NCI-H446 (cell line): ENCODE results near the gene WDR1.
A peak's percentile ranks its signal among the peaks of the same experiment; 100 is the strongest.

Source experiments
- DNase-seq, 2 experiments: peaks; one replicate each; lab custom pipeline; 2025; lab: John Stamatoyannopoulos, UW

The WDR1 gene

DNA sequence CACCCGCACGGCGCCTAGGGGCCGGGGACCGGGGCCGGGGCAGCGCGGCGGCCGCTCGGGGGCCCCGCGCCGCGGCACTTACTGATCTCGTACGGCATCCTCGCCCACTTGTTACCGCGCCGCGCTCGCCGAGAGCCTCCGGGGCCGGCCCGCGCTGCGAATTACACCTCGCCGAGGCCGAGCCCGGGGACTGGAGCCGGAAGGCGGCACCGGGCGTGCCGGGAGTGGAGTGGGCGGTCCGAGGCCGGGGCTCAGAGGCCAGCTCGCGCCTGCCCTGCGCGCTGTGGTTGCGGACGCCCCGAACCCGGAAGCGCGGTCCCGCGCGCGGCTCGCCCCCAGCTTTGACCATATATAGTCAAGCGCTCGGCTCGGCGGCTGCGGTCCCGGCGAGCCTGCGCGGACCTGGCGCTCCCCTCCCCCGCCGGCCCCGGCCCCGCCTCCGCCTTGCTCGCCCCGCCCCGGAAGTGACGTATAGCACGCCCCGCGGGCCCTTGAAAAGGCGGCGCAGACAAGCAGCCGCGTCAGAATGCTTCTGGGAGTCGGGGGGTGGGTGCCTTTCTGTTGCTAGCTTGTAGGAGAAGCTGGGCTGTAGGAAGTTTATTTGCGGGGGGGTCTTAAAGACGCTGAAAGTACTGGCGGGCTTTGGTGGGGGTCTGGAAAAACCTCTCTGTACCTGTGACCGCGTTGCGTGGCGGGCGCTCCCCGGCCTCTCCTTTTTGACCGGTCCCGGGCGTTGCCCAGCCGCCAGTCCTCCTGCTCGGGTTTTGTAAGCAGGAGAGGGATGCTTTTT is at the start of gene WDR1:
WDR1 (minus strand) TSS at position 231 of the 790 bp plus-strand sequence; CDS start at position 98, 133 bp downstream.
- DNase-seq, result peak; percentile 55 to 88

DNA sequence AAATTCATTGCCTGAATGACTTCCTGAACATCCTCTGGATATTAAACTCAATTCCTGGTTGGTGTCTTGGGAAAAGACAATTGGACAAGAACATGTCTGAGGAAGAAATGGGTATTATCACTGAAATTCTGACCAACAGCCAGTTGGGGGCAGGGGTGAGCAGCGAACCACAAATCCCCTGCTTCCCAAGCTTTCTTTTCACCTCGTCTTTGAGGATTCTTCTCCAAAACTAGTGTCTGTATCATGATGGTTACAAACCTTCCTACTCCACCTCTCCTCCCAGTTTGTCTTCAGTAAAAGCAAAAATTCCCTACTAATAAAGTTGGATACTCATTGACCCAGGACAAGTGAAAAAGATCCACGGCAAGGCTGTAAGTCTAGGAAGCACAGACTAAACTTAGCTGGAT is 48.3 kb upstream of the WDR1 start:
- DNase-seq, result peak in 1 of 2 experiments; percentile 13

GRCh38 chr4:10163296-10163695 is 46.7 kb upstream of the WDR1 start:
- no peak for DNase-seq

DNA sequence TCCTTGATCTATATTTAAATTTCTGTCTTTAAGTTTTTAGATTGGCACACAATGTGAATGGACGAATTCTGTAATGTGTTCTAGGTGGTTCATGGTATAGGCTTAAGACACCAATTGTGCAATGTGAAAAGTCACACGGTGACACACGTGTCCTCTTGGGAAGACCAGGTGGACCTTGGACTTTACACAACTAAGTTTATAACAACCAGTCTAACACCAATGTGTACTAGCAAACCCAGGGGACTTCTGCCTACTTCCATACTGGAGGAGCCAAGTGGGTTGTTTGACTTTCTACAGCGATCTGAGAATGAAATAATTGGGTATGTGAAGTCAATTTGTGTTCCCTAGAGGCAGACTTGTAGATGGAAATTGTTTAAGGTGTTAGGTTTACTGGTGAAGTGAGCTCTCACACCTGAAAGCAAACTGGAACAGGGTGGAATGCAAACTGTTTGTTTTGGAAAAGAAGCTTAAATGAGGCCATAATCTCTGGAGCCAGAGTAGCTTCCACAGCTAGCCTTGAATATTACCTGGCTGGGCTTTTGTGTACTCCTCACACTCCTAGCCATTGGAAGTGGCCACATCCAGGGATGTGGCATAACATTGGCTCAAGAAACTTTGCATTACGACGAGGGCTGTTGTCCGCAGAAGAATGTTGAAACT is 45.9 kb upstream of the WDR1 start:
- DNase-seq, result no peak

- DNase-seq, result no peak
Measured at GRCh38 chr4:10161840-10162239, 45.2 kb upstream of the WDR1 start.

- no peak for DNase-seq
Measured at GRCh38 chr4:10161146-10161545, 44.5 kb upstream of the WDR1 start.

- DNase-seq, result no peak
Measured at GRCh38 chr4:10160281-10160856, 43.8 kb upstream of the WDR1 start.

DNA sequence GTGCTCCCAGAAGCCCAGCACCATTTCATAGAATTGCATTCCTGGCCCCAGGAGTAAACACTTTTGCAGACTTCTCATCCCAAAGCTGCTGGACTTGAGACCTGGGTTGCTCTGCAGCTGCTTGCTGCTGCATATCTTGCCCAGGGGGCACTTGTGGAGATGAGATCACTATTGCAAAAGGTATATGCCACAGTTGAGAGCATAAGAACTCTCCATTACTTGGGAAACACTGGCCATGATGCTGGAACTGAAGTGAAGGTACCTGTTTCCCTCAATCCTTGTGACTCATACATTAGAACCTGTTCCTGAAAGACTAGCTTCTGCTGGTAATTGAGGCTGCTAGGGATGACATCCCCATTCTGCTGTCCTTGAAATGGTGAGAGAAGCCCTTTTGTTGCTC is 43.1 kb upstream of the WDR1 start:
- no peak for DNase-seq

DNA sequence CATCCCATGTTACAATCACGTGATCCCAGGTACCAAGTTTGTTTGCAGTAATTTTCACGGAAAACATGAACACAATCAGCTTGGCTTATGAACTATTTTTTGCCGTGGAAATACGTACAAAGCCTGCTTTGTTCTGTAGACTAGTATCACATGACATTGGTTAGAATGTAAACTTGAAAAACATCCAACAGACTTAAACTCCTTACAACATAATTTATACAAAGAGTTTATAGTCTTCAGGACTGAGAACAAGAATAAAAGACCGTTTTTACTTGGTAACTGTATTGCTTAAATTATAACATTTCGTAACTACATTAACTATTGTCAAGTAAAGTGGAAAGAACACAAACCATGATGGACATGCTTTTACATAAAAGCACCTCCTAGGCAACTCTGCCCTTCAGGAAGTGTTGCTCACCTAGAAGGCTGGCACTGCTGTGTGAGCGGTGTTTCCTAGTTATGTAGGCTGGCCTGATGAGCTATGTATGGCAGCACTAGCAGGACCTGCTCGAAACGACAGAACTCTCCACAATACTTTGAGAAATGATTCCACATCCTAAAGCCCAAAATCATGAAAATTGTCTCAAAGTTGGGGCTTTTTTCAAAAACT is 41.8 kb upstream of the WDR1 start:
- no peak for DNase-seq

DNA sequence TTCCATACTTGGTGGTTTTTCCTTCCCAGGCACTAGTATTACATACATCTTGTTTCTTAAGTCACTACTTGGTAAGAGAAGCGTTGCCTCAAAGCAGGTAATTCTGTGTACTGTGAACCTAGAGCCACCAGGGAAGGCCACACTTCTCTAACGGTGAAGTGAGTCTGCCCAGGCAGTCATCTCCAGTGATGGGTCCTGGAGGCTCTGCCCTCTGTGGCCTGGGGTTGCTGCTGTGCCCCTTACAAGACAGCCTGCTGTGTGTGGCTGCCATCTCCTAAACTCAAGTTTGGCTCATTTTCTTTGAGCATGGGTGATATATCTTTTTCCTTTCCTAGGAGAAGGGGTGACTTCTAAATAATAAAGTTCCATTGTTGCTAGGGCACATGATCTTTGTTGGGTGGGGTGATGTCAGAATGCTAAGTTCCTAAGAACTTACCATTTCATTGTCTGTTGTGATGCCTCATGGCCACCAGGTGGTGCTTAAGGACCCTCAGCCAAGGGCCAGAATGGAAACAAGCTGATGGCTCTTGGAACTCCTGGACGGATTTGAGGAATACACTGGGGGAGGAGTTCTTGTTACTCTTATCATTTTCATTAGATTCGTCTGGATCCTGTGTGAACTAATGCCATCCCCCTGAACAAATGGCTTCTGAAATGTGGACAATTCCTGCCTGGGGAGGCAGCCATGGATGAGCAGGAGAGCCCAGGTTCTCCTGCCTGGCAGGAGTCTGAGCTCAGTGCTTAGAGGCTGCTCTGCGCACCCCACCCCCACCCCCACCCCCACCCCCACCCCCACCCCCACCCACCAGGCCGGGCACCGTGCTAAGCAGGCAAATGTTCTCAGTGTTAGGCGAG is 41.1 kb upstream of the WDR1 start:
- DNase-seq, result peak in 1 of 2 experiments; percentile 57

DNA sequence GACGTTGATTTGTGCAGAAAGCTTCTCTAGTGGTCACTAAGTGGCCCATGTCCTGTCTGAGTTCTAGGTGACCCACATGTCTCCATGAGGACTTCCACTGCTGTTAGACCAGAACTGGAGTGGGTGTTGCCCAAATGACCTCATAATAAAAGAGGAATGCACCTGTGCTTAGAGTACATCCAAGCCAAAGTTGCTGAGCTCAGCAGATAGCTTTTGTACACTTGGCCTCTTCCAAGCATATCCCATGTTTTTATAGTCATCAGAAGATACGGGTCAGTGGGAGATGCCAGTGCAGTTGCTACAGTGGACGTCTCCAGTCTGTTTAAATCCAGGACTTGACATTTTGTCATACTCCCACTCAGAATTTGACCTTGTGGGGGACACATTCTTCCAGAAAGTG is 37.6 kb upstream of the WDR1 start:
- no peak for DNase-seq

DNA sequence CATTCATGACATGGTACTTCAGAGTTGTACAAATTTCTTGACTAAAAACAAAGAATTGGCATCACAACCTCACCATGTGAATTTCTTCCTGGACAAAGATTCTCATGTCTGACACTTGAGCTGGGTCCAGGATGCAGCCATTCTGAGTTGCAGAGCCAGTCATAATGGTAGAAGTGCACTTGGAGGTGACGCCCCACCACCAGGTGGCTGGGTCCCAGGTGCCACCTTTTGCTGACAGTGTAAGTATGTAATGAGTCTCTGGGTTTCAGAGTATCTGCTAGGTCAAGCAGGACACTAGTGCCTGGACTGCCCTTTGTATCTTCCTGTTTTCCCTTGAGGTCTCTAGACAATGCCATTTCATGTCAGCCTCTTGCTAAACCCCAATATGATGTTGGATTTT is 36.6 kb upstream of the WDR1 start:
- no peak for DNase-seq

DNA sequence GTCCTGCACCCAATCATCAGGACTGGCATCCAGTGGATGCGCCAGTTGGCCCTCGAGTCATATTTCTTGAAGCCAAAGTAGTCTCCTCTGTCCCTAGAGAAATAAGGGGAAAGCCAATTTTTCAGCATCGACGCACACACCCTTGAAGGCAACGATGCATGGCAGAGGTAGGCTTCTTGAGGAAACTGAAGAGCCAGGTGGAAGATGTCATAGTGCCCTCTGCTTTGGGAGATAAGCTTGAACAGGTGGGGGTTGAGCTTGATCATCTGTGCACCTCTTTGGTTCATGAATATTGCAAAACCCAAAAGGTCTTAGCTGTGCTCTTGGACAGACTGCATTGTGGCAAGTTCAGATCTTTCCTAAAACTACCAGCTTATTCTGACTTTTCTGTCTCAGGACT is 34.6 kb upstream of the WDR1 start:
- DNase-seq, result no peak

- no peak for DNase-seq
Measured at GRCh38 chr4:10144966-10145365, 28.4 kb upstream of the WDR1 start.

DNA sequence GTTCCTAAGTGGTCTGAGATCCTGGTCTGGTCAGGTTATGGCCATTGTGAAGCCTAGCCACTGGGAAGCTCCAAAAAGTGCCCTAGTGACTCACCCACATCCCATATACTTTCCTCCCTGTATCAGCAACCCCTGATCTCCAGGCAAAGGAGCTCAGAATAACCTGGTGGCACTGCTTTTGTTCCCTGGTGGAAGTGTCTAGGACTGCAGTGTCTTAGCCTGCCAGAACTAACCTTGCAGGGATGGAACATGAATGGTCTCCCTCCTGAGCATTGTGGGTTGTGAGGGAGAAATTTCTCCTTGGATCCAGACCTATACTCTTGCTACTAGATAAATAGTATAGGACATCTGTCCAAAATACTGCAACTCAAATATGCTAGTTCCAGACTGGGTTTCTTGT is 27.9 kb upstream of the WDR1 start:
- no peak for DNase-seq

DNA sequence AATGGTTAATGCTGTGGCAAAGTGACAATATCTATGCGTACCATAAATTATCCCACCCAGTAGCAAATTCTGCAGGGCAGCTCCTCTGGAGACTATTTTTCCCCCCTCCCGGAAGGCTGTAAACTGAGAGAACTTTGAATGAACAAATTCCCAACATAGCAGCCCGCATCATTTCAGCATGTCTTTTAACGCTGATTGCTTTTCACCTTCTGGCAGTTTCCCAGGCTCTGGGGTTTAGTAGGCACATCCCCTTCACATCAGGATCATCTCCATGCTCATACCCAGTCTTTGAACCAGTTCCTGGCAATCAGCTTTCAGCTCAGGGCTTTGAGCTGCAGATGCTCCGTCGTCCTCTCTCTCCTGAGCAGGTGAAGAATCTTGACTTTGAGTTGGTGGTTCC is 26.6 kb upstream of the WDR1 start:
- no peak for DNase-seq

- no peak for DNase-seq
Measured at GRCh38 chr4:10140866-10141759, 24.5 kb upstream of the WDR1 start.

GRCh38 chr4:10139518-10139917 is 22.9 kb upstream of the WDR1 start:
- DNase-seq, result no peak

DNA sequence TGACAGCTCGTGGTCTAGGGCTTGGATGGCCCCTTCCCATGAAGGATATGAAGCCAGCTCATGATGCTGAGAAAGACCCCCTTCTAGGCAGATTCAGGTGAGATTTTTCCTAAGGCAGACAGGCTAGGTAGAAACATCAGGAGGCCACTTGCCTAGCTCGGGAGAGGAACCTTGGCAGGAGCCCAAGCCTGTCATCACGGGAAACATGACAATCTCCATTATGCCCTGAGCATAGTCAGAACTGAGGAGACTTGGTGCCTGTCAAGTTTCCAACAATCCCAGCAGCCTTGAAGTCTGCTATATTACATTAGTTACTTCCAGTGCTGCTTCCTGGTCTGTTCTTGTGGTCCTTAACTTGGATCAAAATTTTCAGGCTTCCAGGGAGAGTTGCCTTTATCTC is 18.7 kb upstream of the WDR1 start:
- no peak for DNase-seq

DNA sequence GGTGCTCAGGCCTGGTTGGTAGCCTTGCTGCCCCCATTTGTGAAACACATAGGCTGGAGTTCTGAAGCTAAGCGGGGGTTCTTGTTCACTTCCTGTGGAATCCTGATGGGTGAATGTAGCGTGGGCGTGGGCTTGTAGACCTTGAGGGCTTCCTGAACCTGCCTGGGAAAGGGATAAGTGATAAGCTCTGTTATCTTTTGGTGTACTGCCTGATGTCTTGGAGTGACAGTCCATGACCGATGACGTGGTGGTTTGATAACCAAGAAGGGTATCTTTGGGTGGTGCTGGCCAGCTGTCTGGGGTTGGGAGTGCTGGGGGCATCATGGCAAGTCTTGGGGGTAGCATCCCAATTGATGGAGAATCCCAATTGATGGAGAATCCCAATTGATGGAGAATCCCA is 17.5 kb upstream of the WDR1 start:
- no peak for DNase-seq

DNA sequence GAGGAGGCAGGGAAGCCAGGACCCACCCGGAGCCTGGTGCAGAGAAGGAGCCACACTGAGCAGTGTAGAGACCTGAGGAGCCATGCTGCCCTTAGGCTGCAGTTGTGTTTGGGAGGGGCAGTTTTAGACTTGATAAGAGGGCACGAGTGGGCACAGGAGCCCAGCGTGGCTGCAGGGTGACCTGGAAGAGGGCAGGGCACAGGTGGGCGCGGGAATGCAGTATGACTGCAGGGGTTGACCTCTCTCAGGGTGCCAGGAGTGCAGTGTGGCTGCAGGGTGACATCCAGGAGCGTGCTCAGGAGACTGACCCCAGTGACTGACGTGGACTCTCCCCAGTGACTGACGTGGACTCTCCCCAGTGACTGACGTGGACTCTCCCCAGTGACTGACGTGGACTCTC is 14.6 kb upstream of the WDR1 start:
- no peak for DNase-seq
